ENCODE results near the gene SREBF1. TPM values are rescaled to one million over a fixed set of nuclear protein-coding genes. Genes with fewer than 3 reads are reported as not detected.

The SREBF1 gene
- total and polyA plus RNA-seq, 2 of the 4 experiments (the other 2 are of a cell fraction) = 3.4 to 20.4 TPM

DNA sequence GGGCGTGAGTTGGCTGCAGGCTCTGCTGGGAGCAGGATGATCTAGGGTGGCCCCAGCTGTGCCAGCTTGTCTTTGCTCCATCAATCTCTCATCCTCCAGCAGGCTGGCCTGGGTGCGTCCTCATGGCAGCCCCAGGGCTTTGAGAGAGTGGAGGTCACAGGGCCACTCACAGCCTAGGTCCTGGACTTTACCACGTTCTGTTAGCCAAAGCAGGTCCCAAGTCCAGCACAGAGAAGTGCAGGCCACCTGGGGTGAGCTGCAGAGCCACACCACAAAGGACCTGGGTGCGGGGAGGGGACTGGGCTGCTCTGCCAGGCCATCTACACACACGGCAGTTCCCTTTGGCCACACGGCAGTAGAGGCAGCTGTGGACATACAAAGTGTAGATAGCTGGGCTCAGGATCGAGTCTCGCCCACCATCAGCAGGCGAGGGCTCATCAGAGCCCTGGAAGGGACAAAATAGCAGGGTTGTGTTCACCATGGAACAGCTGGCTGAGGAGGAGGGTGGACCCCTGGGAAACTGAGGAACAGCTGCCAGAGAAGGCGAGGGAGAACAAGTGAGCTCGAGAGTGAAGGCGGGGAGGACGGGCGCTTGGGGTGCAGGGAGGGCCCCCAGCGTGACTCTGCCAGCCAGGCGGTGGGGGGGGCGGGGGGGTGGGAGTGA lies 30.0 kb downstream of the SREBF1 start:
- Histone ChIP-seq H4K8ac (ENCODE audit: low read depth in 2 of 2, low read length in 2 of 2) (no peak overlapping the region), H2AK5ac (ENCODE audit: low read depth, low read length) (no peak overlapping the region), H3K4ac (ENCODE audit: low read depth, low read length) (no peak overlapping the region), H3K79me1 (ENCODE audit: low read depth in 1 of 2, low read length in 2 of 2) (peaks cover 9 to 53% of the 10 kb centered on the region in 2 experiments; a peak in 2 of 4 replicates), H3K27ac (ENCODE audit: insufficient read depth, low read length) (no peak overlapping the region), H4K91ac (ENCODE audit: insufficient read depth, low read depth, low read length) (no peak overlapping the region), H2BK120ac (ENCODE audit: low read depth, low read length) (no peak overlapping the region), H2BK5ac (ENCODE audit: low read depth, low read length, poor library complexity, severe bottlenecking) (no peak overlapping the region), H3K14ac (replicated peaks; ENCODE audit: low read depth, low read length) (no peak overlapping the region), H3K36me3 (ENCODE audit: control insufficient read depth, insufficient read depth, low read length) (peaks cover 60% of the 10 kb centered on the region), H3K4me2 (ENCODE audit: low read depth, low read length) (no peak overlapping the region), H2AK9ac (replicated peaks; ENCODE audit: low read depth, low read length, poor library complexity) (no peak overlapping the region), H3K4me1 (ENCODE audit: control insufficient read depth, insufficient read depth, low read length) (peaks cover 11% of the 10 kb centered on the region), H3K9me1 (ENCODE audit: insufficient read depth, low read length) (no peaks in the 10 kb centered on the region), H3K56ac (ENCODE audit: extremely low read depth, insufficient read depth, low read length) (no peak overlapping the region), H3K9me3 (ENCODE audit: control insufficient read depth, insufficient read depth, low read length) (no peaks in the 10 kb centered on the region), H3K4me3 (ENCODE audit: insufficient read depth, low read depth, low read length) (no peak overlapping the region), H2BK15ac (ENCODE audit: low read depth, low read length) (no peak overlapping the region), H3K18ac (ENCODE audit: low read depth, low read length) (no peak overlapping the region), H3K27me3 (ENCODE audit: control insufficient read depth, insufficient read depth, low read length) (no peaks in the 10 kb centered on the region), H2BK20ac (ENCODE audit: low read depth, low read length) (no peak overlapping the region), H3K9ac (ENCODE audit: low read depth, low read length) (no peak overlapping the region), H2AFZ (replicated peaks; ENCODE audit: low read length, poor library complexity) (no peak overlapping the region), H4K5ac (ENCODE audit: low read depth, low read length) (no peak overlapping the region), H4K20me1 (ENCODE audit: insufficient read depth, low read length) (peaks cover 44% of the 10 kb centered on the region), H3K23ac (ENCODE audit: low read depth, low read length) (no peak overlapping the region)
- TF ChIP-seq CHD1 (IDR thresholded peaks at IDR 0.05; ENCODE audit: low read depth, low read length) (no peak), RAD21 (IDR thresholded peaks at IDR 0.05; ENCODE audit: low read length) (no peak), CEBPB (IDR thresholded peaks at IDR 0.05; ENCODE audit: low read depth, low read length) (no peak), FOS (IDR thresholded peaks at IDR 0.05; ENCODE audit: low read depth, low read length) (no peak), RFX5 (IDR thresholded peaks at IDR 0.05; ENCODE audit: low read depth, low read length) (no peak), MXI1 (IDR thresholded peaks at IDR 0.05; ENCODE audit: borderline replicate concordance, low read depth, low read length) (no peak), SMC3 (IDR thresholded peaks at IDR 0.05; ENCODE audit: low read depth, low read length) (no peak), NFE2L2 (IDR thresholded peaks at IDR 0.05; ENCODE audit: low read depth, low read length) (no peak), MAFK (IDR thresholded peaks at IDR 0.05; ENCODE audit: low read depth, low read length) (no peak), RCOR1 (IDR thresholded peaks at IDR 0.05; ENCODE audit: insufficient replicate concordance, low read length) (no peak), USF2 (IDR thresholded peaks at IDR 0.05; ENCODE audit: low read depth, low read length) (no peak), BHLHE40 (IDR thresholded peaks at IDR 0.05; ENCODE audit: low read depth, low read length) (no peak), POLR2A (IDR thresholded peaks at IDR 0.05; ENCODE audit: low read depth, low read length) (no peak), MAZ (IDR thresholded peaks at IDR 0.05; ENCODE audit: borderline replicate concordance, low read depth, low read length) (no peak)
- TF ChIP-seq, protein P1, sequence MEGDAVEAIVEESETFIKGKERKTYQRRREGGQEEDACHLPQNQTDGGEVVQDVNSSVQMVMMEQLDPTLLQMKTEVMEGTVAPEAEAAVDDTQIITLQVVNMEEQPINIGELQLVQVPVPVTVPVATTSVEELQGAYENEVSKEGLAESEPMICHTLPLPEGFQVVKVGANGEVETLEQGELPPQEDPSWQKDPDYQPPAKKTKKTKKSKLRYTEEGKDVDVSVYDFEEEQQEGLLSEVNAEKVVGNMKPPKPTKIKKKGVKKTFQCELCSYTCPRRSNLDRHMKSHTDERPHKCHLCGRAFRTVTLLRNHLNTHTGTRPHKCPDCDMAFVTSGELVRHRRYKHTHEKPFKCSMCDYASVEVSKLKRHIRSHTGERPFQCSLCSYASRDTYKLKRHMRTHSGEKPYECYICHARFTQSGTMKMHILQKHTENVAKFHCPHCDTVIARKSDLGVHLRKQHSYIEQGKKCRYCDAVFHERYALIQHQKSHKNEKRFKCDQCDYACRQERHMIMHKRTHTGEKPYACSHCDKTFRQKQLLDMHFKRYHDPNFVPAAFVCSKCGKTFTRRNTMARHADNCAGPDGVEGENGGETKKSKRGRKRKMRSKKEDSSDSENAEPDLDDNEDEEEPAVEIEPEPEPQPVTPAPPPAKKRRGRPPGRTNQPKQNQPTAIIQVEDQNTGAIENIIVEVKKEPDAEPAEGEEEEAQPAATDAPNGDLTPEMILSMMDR (conservative IDR thresholded peaks at IDR 0.05; ENCODE audit: low read depth, low read length) = no peak
- TF ChIP-seq, protein P2, sequence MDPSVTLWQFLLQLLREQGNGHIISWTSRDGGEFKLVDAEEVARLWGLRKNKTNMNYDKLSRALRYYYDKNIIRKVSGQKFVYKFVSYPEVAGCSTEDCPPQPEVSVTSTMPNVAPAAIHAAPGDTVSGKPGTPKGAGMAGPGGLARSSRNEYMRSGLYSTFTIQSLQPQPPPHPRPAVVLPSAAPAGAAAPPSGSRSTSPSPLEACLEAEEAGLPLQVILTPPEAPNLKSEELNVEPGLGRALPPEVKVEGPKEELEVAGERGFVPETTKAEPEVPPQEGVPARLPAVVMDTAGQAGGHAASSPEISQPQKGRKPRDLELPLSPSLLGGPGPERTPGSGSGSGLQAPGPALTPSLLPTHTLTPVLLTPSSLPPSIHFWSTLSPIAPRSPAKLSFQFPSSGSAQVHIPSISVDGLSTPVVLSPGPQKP (IDR thresholded peaks at IDR 0.05; ENCODE audit: borderline replicate concordance, low read depth, low read length) = no peak
- DNase-seq (no peak), ATAC-seq (ENCODE audit: low read depth) (no peak)
- BruUV-seq (replicated peaks) = no TSS peak
- ChIA-PET POLR2A (ENCODE audit: unreplicated experiment) (no interaction called here), CTCF (no interaction called here)
- in situ Hi-C loops (cut with MboI; ENCODE audit: low sequenced_read_pairs) (no loop called here), dilution Hi-C loops (cut with HindIII; ENCODE audit: low sequenced_read_pairs, unreplicated experiment) (no loop called here), intact Hi-C loops (cut with micrococcal nuclease) (no loop called here)
- no CpG with 5 or more reads among the region's 17 CpGs for WGBS, 2 experiments (ENCODE audit: extremely low coverage in 2 of 2, insufficient read length in 1 of 2)

Data from IMR-90 (cell line).